Dendritic cell treated with granulocyte-macrophage colony-stimulating factor and Interleukin-4, amounts not matched to agents 40 ng/mL and 50 ng/mL, for 4 days (primary cell): ENCODE measurements around the gene GPC3.

Experiments used
- H3K27ac Mint-ChIP-seq: one replicate; pipeline ENCODE4 v1.8.0; 2022; ENCODE audit warnings: mild to moderate bottlenecking, mixed read lengths
- H3K27me3 Mint-ChIP-seq: one replicate; pipeline ENCODE4 v1.8.0; 2022; ENCODE audit warnings: mild to moderate bottlenecking, mixed read lengths
- H3K36me3 Mint-ChIP-seq: one replicate; pipeline ENCODE4 v1.8.0; 2022; ENCODE audit warnings: low read depth, mixed read lengths
- H3K4me1 Mint-ChIP-seq: one replicate; pipeline ENCODE4 v1.8.0; 2022; ENCODE audit warnings: low read depth, mixed read lengths
- H3K4me3 Mint-ChIP-seq: one replicate; pipeline ENCODE4 v1.8.0; 2022; ENCODE audit warnings: mild to moderate bottlenecking, moderate library complexity, mixed read lengths
- H3K9me3 Mint-ChIP-seq: one replicate; pipeline ENCODE4 v1.8.0; 2022; ENCODE audit warnings: mixed read lengths
- intact Hi-C: fragments of 100-400 bp; cut with micrococcal nuclease; formaldehyde crosslinking; loops from one replicate; pipeline ENCODE4 v1.15.0; 2022

Gene GPC3

GRCh38 chrX:133921764-133922389 is 63.5 kb downstream of the GPC3 start:
- Mint-ChIP-seq H3K27ac (no peak overlapping the region), H3K4me1 (no peaks in the 10 kb centered on the region), H3K36me3 (no peaks in the 10 kb centered on the region), H3K27me3 (no peaks in the 10 kb centered on the region), H3K9me3 (no peaks in the 10 kb centered on the region), H3K4me3 (no peak overlapping the region)
- intact Hi-C loops, result no loop called here

DNA sequence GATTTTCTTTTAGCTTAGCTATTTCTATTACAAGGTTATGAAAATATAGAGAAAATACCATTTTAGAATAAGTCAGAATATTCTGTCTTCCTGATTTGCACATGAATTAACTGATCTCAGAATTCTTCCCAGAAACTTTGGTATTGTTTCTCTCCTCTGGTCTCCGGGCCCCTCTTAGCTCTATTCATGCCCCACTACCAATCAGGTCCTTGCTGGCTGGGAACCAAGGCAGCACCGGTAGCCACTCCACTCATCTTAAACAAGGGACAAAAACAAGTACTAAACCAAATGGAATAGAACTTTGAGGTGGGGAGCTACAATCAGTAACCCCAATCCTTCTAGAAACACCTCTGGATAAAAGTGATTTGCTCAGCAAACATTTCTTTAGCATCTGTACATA is 64.3 kb downstream of the GPC3 start:
- Mint-ChIP-seq H3K4me1 (no peaks in the 10 kb centered on the region), H3K27me3 (no peaks in the 10 kb centered on the region), H3K36me3 (no peaks in the 10 kb centered on the region), H3K27ac (no peak overlapping the region), H3K9me3 (no peaks in the 10 kb centered on the region), H3K4me3 (no peak overlapping the region)
- intact Hi-C loops, result no loop called here

GRCh38 chrX:133918361-133918771 is 67.0 kb downstream of the GPC3 start:
- no peaks in the 10 kb centered on the region for H3K36me3 Mint-ChIP-seq
- H3K27ac Mint-ChIP-seq, result no peak overlapping the region
- H3K9me3 Mint-ChIP-seq, result no peaks in the 10 kb centered on the region
- no peaks in the 10 kb centered on the region for H3K27me3 Mint-ChIP-seq
- no peak overlapping the region for H3K4me3 Mint-ChIP-seq
- intact Hi-C loops, result no loop called here
- no peaks in the 10 kb centered on the region for H3K4me1 Mint-ChIP-seq

GRCh38 chrX:133916984-133917722 is 68.2 kb downstream of the GPC3 start:
- no peaks in the 10 kb centered on the region for H3K4me1 Mint-ChIP-seq
- no peak overlapping the region for H3K27ac Mint-ChIP-seq
- H3K9me3 Mint-ChIP-seq, result no peaks in the 10 kb centered on the region
- no peaks in the 10 kb centered on the region for H3K27me3 Mint-ChIP-seq
- no peaks in the 10 kb centered on the region for H3K36me3 Mint-ChIP-seq
- no peak overlapping the region for H3K4me3 Mint-ChIP-seq
- intact Hi-C loops, result no loop called here

- Mint-ChIP-seq H3K4me1 (no peaks in the 10 kb centered on the region), H3K27ac (no peak overlapping the region), H3K9me3 (no peaks in the 10 kb centered on the region), H3K36me3 (no peaks in the 10 kb centered on the region), H3K4me3 (no peak overlapping the region), H3K27me3 (no peaks in the 10 kb centered on the region)
- intact Hi-C loops, result no loop called here
Observed at GRCh38 chrX:133913658-133914388, 71.6 kb downstream of the GPC3 start.

GRCh38 chrX:133913009-133913408 is 72.4 kb downstream of the GPC3 start:
- Mint-ChIP-seq H3K4me3 (no peak overlapping the region), H3K9me3 (no peaks in the 10 kb centered on the region), H3K27me3 (no peaks in the 10 kb centered on the region), H3K36me3 (no peaks in the 10 kb centered on the region), H3K27ac (no peak overlapping the region), H3K4me1 (no peaks in the 10 kb centered on the region)
- intact Hi-C loops, result no loop called here

DNA sequence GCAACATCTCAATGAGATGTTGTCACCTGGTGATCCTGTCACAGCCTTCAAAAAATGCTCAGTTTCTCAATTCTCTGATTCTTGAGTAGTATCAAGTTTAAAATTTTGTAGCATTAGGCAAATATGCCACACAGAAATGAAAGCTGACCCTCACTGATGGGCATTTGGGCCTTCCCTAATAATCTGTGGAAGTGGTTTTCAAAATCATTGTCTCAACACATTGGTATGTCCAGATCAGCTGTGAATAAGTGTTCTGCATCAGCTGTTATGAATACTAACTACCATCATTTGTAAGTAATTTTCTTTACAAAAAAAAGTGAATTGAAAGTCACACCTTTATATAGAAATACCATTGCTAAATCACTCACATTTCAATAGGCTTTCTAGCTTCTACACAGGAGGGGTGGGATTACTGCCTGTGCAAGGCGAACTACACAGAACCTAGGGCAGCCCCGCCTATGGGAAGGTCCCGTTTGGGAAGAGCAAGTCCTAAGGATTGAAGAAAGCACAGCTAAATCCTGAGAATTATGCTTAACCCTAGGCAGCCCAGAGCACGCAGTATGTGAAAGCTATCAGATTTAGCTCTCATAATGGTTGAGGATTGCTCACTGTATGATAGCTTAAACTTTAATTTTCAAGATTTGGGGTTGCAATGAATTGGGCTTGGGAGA is 73.4 kb downstream of the GPC3 start:
- Mint-ChIP-seq H3K4me1 (no peaks in the 10 kb centered on the region), H3K9me3 (no peaks in the 10 kb centered on the region), H3K4me3 (no peak overlapping the region), H3K27ac (no peak overlapping the region), H3K36me3 (no peaks in the 10 kb centered on the region), H3K27me3 (no peaks in the 10 kb centered on the region)
- intact Hi-C loops, result no loop called here

- H3K4me1 Mint-ChIP-seq, result no peaks in the 10 kb centered on the region
- no peak overlapping the region for H3K4me3 Mint-ChIP-seq
- no peaks in the 10 kb centered on the region for H3K27me3 Mint-ChIP-seq
- intact Hi-C loops, result no loop called here
- H3K9me3 Mint-ChIP-seq, result no peaks in the 10 kb centered on the region
- no peaks in the 10 kb centered on the region for H3K36me3 Mint-ChIP-seq
- no peak overlapping the region for H3K27ac Mint-ChIP-seq
Observed at GRCh38 chrX:133910539-133910938, 74.9 kb downstream of the GPC3 start.

DNA sequence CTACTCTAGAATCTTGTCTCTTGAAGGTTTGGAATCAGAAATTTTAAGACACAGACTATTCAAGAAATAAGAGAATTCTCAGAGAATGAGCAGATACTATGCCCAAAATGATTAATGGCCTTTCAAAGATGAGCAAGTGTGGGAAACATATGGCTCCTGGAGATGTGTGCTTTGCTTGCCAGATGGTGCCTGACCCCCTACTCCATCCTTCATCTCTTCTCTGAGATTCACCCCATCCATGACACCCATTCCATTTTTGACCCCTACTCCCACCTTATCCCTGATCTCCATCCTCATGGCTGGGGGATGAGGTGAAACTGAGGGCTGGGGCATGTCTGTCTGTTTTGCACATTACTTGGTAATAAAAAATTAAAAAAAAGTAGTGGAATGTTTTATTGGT is 75.5 kb downstream of the GPC3 start:
- no peak overlapping the region for H3K4me3 Mint-ChIP-seq
- intact Hi-C loops, result no loop called here
- H3K36me3 Mint-ChIP-seq, result no peaks in the 10 kb centered on the region
- H3K27ac Mint-ChIP-seq, result no peak overlapping the region
- H3K9me3 Mint-ChIP-seq, result no peaks in the 10 kb centered on the region
- no peaks in the 10 kb centered on the region for H3K4me1 Mint-ChIP-seq
- no peaks in the 10 kb centered on the region for H3K27me3 Mint-ChIP-seq

DNA sequence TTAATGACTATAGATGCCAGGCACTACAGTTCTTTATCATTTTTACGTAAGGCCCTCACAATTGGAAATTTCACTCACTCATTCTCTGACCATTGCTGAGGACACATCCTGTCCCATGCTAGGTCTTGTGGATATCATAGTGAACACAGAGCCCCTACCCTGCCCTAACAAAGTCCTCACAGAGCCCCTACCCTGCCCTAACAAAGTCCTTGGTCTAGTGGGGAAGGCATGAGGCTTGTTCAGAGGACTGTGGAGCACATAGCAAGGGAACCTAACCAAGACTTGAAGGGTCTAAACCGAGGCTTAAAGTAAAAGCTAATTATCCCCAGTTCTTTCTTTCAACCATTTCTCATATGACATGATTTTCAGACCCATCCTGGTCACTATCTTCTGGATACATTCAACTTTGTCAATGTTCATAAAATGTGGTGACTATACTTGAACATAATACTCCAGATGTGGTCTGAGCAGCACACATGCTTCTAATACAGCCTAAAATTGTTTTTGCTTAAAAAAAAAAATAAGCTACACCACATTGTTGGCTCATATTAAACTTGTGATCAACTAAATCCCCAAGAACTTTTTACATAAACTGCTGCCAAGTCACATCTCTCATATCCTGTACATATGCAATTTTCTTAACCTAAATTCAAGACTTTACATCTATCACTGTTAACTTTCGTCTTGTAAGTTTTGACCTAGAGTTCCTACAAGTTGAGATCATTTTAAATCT is 77.0 kb downstream of the GPC3 start:
- intact Hi-C loops, result no loop called here
- H3K27ac Mint-ChIP-seq, result no peak overlapping the region
- no peak overlapping the region for H3K4me3 Mint-ChIP-seq
- H3K9me3 Mint-ChIP-seq, result no peaks in the 10 kb centered on the region
- no peaks in the 10 kb centered on the region for H3K4me1 Mint-ChIP-seq
- no peaks in the 10 kb centered on the region for H3K27me3 Mint-ChIP-seq
- H3K36me3 Mint-ChIP-seq, result no peaks in the 10 kb centered on the region

DNA sequence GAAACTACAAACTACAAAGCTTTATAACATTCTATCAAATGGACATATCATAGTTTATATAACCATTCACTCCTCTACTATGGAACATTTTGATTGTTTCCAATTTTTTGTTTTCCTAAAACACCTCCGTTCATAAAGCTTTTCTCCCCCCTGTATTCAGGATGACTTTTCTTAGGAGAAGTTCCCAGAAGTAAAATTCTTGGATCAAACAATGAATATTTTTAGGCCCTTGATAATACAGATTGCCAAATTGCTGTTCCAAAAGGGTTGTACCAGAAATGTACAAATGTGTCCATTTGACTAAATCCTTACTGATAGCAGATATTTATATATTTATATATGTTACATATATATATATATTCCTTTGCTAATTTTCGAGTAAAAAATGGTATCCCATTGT is 77.8 kb downstream of the GPC3 start:
- no peaks in the 10 kb centered on the region for H3K27me3 Mint-ChIP-seq
- no peak overlapping the region for H3K4me3 Mint-ChIP-seq
- H3K27ac Mint-ChIP-seq, result no peak overlapping the region
- H3K4me1 Mint-ChIP-seq, result no peaks in the 10 kb centered on the region
- intact Hi-C loops, result no loop called here
- no peaks in the 10 kb centered on the region for H3K36me3 Mint-ChIP-seq
- no peaks in the 10 kb centered on the region for H3K9me3 Mint-ChIP-seq

DNA sequence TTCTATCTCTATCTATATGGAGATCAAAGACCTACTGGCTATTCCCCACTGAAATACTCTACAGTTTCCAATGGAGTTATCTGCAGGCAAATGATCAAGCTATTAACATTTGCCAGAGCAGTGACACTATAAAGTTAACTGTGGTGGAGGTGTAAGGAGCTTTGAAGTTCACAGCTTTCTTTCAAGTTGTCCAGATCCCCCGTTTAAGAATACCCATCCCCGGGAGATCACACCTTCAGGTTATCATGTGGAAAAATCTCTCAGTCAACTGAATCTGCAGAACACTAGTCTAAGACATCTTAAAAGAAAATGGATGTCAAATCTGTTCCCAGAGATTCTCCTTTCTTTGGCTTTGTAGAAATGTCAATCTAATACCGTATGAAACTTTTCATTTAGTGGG is 80.1 kb downstream of the GPC3 start:
- no peaks in the 10 kb centered on the region for H3K36me3 Mint-ChIP-seq
- H3K9me3 Mint-ChIP-seq, result no peaks in the 10 kb centered on the region
- H3K4me3 Mint-ChIP-seq, result no peak overlapping the region
- H3K27me3 Mint-ChIP-seq, result no peaks in the 10 kb centered on the region
- intact Hi-C loops, result no loop called here
- no peaks in the 10 kb centered on the region for H3K4me1 Mint-ChIP-seq
- H3K27ac Mint-ChIP-seq, result no peak overlapping the region

DNA sequence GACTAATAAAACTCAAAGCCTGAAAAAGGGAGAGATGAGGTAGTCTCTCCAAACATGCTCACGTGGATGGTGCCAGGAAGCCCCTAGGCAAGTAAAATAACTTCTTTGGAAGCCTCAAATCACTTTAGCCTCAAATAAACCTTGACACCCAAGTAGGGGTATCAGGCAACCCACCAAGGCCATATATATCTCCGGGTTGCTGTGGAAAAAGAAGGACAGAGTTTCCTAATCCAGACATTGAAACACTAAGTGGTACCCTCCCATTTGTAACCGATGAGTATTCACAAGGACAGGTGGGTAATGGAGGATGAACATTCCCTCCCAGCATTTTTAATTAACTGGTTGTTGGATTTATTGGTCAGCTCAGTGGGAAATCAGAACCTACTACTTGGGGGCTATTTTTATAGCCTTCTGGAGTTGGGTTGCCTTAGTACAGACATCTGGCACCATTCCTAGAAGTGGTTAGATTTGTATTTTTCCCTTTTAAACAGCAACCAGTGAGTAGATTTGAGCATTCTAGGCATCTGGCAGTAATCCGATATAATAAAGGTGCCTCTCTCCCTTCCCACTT is 87.7 kb downstream of the GPC3 start:
- no peaks in the 10 kb centered on the region for H3K4me1 Mint-ChIP-seq
- intact Hi-C loops, result no loop called here
- H3K36me3 Mint-ChIP-seq, result no peaks in the 10 kb centered on the region
- H3K9me3 Mint-ChIP-seq, result no peaks in the 10 kb centered on the region
- H3K27ac Mint-ChIP-seq, result no peak overlapping the region
- H3K4me3 Mint-ChIP-seq, result no peak overlapping the region
- H3K27me3 Mint-ChIP-seq, result no peaks in the 10 kb centered on the region
